LNCAP (cell line): ENCODE measurements around the gene SRGAP1.

ENCODE experiments used
- CTCF ChIP-seq: fragments of 450-650 bp; IDR thresholded peaks from 2 replicates; pipeline ENCODE4 v1.5.1; 2017; ENCODE audit warnings: mild to moderate bottlenecking

SRGAP1 gene

GRCh38 chr12:64058541-64059265 is 214.2 kb downstream of the SRGAP1 start:
- no peak for TF ChIP-seq CTCF

- no peak for TF ChIP-seq CTCF
Measured at GRCh38 chr12:64059685-64060084, 215.2 kb downstream of the SRGAP1 start.

- no peak for TF ChIP-seq CTCF
Measured at GRCh38 chr12:64061868-64062375, 217.4 kb downstream of the SRGAP1 start.

- TF ChIP-seq CTCF, result no peak
Measured at GRCh38 chr12:64063121-64063520, 218.6 kb downstream of the SRGAP1 start.

GRCh38 chr12:64064240-64064639 is 219.7 kb downstream of the SRGAP1 start:
- TF ChIP-seq CTCF, result no peak

GRCh38 chr12:64064706-64065105 is 220.2 kb downstream of the SRGAP1 start:
- TF ChIP-seq CTCF, result no peak

- TF ChIP-seq CTCF, result no peak
Measured at GRCh38 chr12:64065881-64066451, 221.5 kb downstream of the SRGAP1 start.
